ENCODE results near the gene CRTAC1. TPM values are rescaled to one million over a fixed set of nuclear protein-coding genes. Genes with fewer than 3 reads are reported as not detected.
"Not testable (repeated sequence)": the region's sequence is repeated elsewhere in the genome, so short reads cannot be mapped to it uniquely, and the experiment has no call there.

CRTAC1 gene
- polyA plus RNA-seq, 1 donor (not counting 4 experiments of a cell fraction or from before 2014, with no cell fraction given) = not detected

GRCh38 chr10:97843281-97843671 is 187.1 kb downstream of the CRTAC1 start:
- Histone ChIP-seq H3K4me2 (ENCODE audit: control insufficient read depth, extremely low read depth, insufficient read depth, low read depth, low read length) (no peak overlapping the region), H3K36me3 (ENCODE audit: control insufficient read depth in 2 of 2, extremely low read depth in 1 of 2, insufficient read depth in 2 of 2, low read length in 2 of 2) (no peaks in the 10 kb centered on the region), H3K27me3 (ENCODE audit: control insufficient read depth, extremely low read depth, insufficient read depth, low read length) (no peaks in the 10 kb centered on the region), H3K9me1 (ENCODE audit: control insufficient read depth, extremely low read depth, insufficient read depth, low read length) (no peaks in the 10 kb centered on the region), H3K27ac (ENCODE audit: control insufficient read depth, insufficient read depth, low read length) (no peak overlapping the region), H2AFZ (ENCODE audit: control insufficient read depth, low read length) (no peak overlapping the region), H4K20me1 (ENCODE audit: control insufficient read depth, extremely low read depth, insufficient read depth, low read length) (no peaks in the 10 kb centered on the region), H3K4me1 (ENCODE audit: control insufficient read depth, extremely low read depth, insufficient read depth, low read length) (peaks cover 14% of the 10 kb centered on the region), H3K9me3 (ENCODE audit: control insufficient read depth, low read depth, low read length) (no peaks in the 10 kb centered on the region), H3K9ac (ENCODE audit: control insufficient read depth, extremely low read depth, insufficient read depth, low read length) (no peak overlapping the region), H3K4me3 (ENCODE audit: control insufficient read depth in 2 of 3, extremely low read depth in 1 of 3, insufficient read depth in 2 of 3, low read depth in 1 of 3, low read length in 3 of 3) (no peak overlapping the region), H3K79me2 (ENCODE audit: control insufficient read depth, insufficient read depth, low read length) (no peaks in the 10 kb centered on the region)
- no peak for DNase-seq (ENCODE audit: low read depth, low spot score)
- no peak for FAIRE-seq
- dilution Hi-C loops (cut with MboI; ENCODE audit: extremely low pct_ligation_motif_present, low sequenced_read_pairs) = no loop called here
- TF ChIP-seq CTCF (optimal IDR thresholded peaks at IDR 0.05 in 1 of 3, IDR thresholded peaks at IDR 0.05 in 1 of 3, conservative IDR thresholded peaks at IDR 0.05 in 1 of 3; ENCODE audit: extremely low read depth in 1 of 3, insufficient read depth in 2 of 3, low read length in 3 of 3) (no peak), EZH2 (IDR thresholded peaks at IDR 0.05; ENCODE audit: low read length) (no peak)

GRCh38 chr10:97842656-97843280 is 187.7 kb downstream of the CRTAC1 start:
- FAIRE-seq (no peak), DNase-seq (ENCODE audit: low read depth, low spot score) (no peak)
- TF ChIP-seq EZH2 (IDR thresholded peaks at IDR 0.05; ENCODE audit: low read length) (no peak), CTCF (optimal IDR thresholded peaks at IDR 0.05 in 1 of 3, IDR thresholded peaks at IDR 0.05 in 1 of 3, conservative IDR thresholded peaks at IDR 0.05 in 1 of 3; ENCODE audit: extremely low read depth in 1 of 3, insufficient read depth in 2 of 3, low read length in 3 of 3) (no peak)

GRCh38 chr10:97842114-97842513 is 188.3 kb downstream of the CRTAC1 start:
- not testable (repeated sequence) for FAIRE-seq

More at GRCh38 chr10:97842656-97843280, 187.7 kb downstream of the CRTAC1 start:
- Histone ChIP-seq H3K27ac (ENCODE audit: control insufficient read depth, insufficient read depth, low read length) (no peak overlapping the region), H3K4me2 (ENCODE audit: control insufficient read depth, extremely low read depth, insufficient read depth, low read depth, low read length) (no peak overlapping the region), H4K20me1 (ENCODE audit: control insufficient read depth, extremely low read depth, insufficient read depth, low read length) (no peaks in the 10 kb centered on the region), H3K9me1 (ENCODE audit: control insufficient read depth, extremely low read depth, insufficient read depth, low read length) (no peaks in the 10 kb centered on the region), H3K36me3 (ENCODE audit: control insufficient read depth in 2 of 2, extremely low read depth in 1 of 2, insufficient read depth in 2 of 2, low read length in 2 of 2) (no peaks in the 10 kb centered on the region), H3K79me2 (ENCODE audit: control insufficient read depth, insufficient read depth, low read length) (no peaks in the 10 kb centered on the region), H3K4me3 (ENCODE audit: control insufficient read depth in 2 of 3, extremely low read depth in 1 of 3, insufficient read depth in 2 of 3, low read depth in 1 of 3, low read length in 3 of 3) (no peak overlapping the region), H3K27me3 (ENCODE audit: control insufficient read depth, extremely low read depth, insufficient read depth, low read length) (no peaks in the 10 kb centered on the region), H2AFZ (ENCODE audit: control insufficient read depth, low read length) (no peak overlapping the region), H3K9me3 (ENCODE audit: control insufficient read depth, low read depth, low read length) (no peaks in the 10 kb centered on the region), H3K9ac (ENCODE audit: control insufficient read depth, extremely low read depth, insufficient read depth, low read length) (no peak overlapping the region), H3K4me1 (ENCODE audit: control insufficient read depth, extremely low read depth, insufficient read depth, low read length) (peaks cover 14% of the 10 kb centered on the region)
- dilution Hi-C loops (cut with MboI; ENCODE audit: extremely low pct_ligation_motif_present, low sequenced_read_pairs) = no loop called here

GRCh38 chr10:97841166-97841565 is 189.3 kb downstream of the CRTAC1 start:
- H4K20me1 ChIP-seq (ENCODE audit: control insufficient read depth, extremely low read depth, insufficient read depth, low read length); H2AFZ ChIP-seq (ENCODE audit: control insufficient read depth, low read length); H3K9me3 ChIP-seq (ENCODE audit: control insufficient read depth, low read depth, low read length); H3K4me3 ChIP-seq (ENCODE audit: control insufficient read depth in 2 of 3, extremely low read depth in 1 of 3, insufficient read depth in 2 of 3, low read depth in 1 of 3, low read length in 3 of 3); H3K27me3 ChIP-seq (ENCODE audit: control insufficient read depth, extremely low read depth, insufficient read depth, low read length); H3K9ac ChIP-seq (ENCODE audit: control insufficient read depth, extremely low read depth, insufficient read depth, low read length); FAIRE-seq; DNase-seq (ENCODE audit: low read depth, low spot score); H3K4me2 ChIP-seq (ENCODE audit: control insufficient read depth, extremely low read depth, insufficient read depth, low read depth, low read length); dilution Hi-C loops (cut with MboI; ENCODE audit: extremely low pct_ligation_motif_present, low sequenced_read_pairs); H3K79me2 ChIP-seq (ENCODE audit: control insufficient read depth, insufficient read depth, low read length); H3K27ac ChIP-seq (ENCODE audit: control insufficient read depth, insufficient read depth, low read length); H3K9me1 ChIP-seq (ENCODE audit: control insufficient read depth, extremely low read depth, insufficient read depth, low read length); H3K36me3 ChIP-seq (ENCODE audit: control insufficient read depth in 2 of 2, extremely low read depth in 1 of 2, insufficient read depth in 2 of 2, low read length in 2 of 2): not testable (repeated sequence)
- peaks cover 14% of the 10 kb centered on the region for H3K4me1 ChIP-seq (ENCODE audit: control insufficient read depth, extremely low read depth, insufficient read depth, low read length)

More at GRCh38 chr10:97842114-97842513, 188.3 kb downstream of the CRTAC1 start:
- H2AFZ ChIP-seq (ENCODE audit: control insufficient read depth, low read length); H3K9ac ChIP-seq (ENCODE audit: control insufficient read depth, extremely low read depth, insufficient read depth, low read length); H3K4me3 ChIP-seq (ENCODE audit: control insufficient read depth in 2 of 3, extremely low read depth in 1 of 3, insufficient read depth in 2 of 3, low read depth in 1 of 3, low read length in 3 of 3); H3K27ac ChIP-seq (ENCODE audit: control insufficient read depth, insufficient read depth, low read length); H3K36me3 ChIP-seq (ENCODE audit: control insufficient read depth in 2 of 2, extremely low read depth in 1 of 2, insufficient read depth in 2 of 2, low read length in 2 of 2); dilution Hi-C loops (cut with MboI; ENCODE audit: extremely low pct_ligation_motif_present, low sequenced_read_pairs); DNase-seq (ENCODE audit: low read depth, low spot score); H3K9me3 ChIP-seq (ENCODE audit: control insufficient read depth, low read depth, low read length); H3K9me1 ChIP-seq (ENCODE audit: control insufficient read depth, extremely low read depth, insufficient read depth, low read length); H4K20me1 ChIP-seq (ENCODE audit: control insufficient read depth, extremely low read depth, insufficient read depth, low read length); H3K4me2 ChIP-seq (ENCODE audit: control insufficient read depth, extremely low read depth, insufficient read depth, low read depth, low read length); H3K27me3 ChIP-seq (ENCODE audit: control insufficient read depth, extremely low read depth, insufficient read depth, low read length); H3K79me2 ChIP-seq (ENCODE audit: control insufficient read depth, insufficient read depth, low read length): not testable (repeated sequence)
- H3K4me1 ChIP-seq (ENCODE audit: control insufficient read depth, extremely low read depth, insufficient read depth, low read length) = peaks cover 14% of the 10 kb centered on the region

All from keratinocyte (primary cell).